ENCODE measurements around the gene ZNF423.

Gene ZNF423

GRCh38 chr16:49494891-49495566 lies 360.9 kb downstream of the ZNF423 start:
- DNase-seq (ENCODE audit: insufficient read length, low spot score) (no peak), FAIRE-seq (no peak)
- no peak for TF ChIP-seq CTCF (IDR thresholded peaks at IDR 0.05; ENCODE audit: insufficient read depth, missing control alignments)

GRCh38 chr16:49494474-49494873 lies 361.4 kb downstream of the ZNF423 start:
- no peak for TF ChIP-seq CTCF (IDR thresholded peaks at IDR 0.05; ENCODE audit: insufficient read depth, missing control alignments)
- DNase-seq (ENCODE audit: insufficient read length, low spot score): no peak
- no peak for FAIRE-seq

DNA sequence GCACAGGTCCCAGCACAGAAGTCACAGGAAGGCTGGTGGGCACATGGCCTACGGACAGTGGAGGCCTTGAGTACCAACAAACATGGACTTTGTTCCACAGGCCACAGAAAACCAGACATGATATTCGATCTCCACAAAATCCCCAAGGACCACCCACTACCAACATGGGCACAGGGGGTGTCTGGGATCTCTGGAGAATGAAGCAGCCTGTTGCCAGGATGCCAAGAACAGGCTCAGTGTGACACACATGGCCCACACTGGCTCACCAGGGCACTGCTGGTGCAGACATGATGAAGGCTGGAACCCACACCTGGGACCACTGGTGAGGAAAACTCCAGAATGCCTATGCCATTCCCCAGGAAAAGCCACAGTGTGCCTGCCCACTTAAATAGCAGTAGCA lies 362.1 kb downstream of the ZNF423 start:
- FAIRE-seq (no peak), DNase-seq (ENCODE audit: insufficient read length, low spot score) (no peak)
- TF ChIP-seq CTCF (IDR thresholded peaks at IDR 0.05; ENCODE audit: insufficient read depth, missing control alignments): no peak

- no peak for TF ChIP-seq CTCF (IDR thresholded peaks at IDR 0.05; ENCODE audit: insufficient read depth, missing control alignments)
- no peak for FAIRE-seq
- no peak for DNase-seq (ENCODE audit: insufficient read length, low spot score)
Measured at GRCh38 chr16:49492896-49493626, 362.9 kb downstream of the ZNF423 start.

GRCh38 chr16:49491771-49492761 lies 363.8 kb downstream of the ZNF423 start:
- FAIRE-seq: no peak
- peak; percentile 60 for TF ChIP-seq CTCF (IDR thresholded peaks at IDR 0.05; ENCODE audit: insufficient read depth, missing control alignments)
- DNase-seq (ENCODE audit: insufficient read length, low spot score): peak; percentile 53

DNA sequence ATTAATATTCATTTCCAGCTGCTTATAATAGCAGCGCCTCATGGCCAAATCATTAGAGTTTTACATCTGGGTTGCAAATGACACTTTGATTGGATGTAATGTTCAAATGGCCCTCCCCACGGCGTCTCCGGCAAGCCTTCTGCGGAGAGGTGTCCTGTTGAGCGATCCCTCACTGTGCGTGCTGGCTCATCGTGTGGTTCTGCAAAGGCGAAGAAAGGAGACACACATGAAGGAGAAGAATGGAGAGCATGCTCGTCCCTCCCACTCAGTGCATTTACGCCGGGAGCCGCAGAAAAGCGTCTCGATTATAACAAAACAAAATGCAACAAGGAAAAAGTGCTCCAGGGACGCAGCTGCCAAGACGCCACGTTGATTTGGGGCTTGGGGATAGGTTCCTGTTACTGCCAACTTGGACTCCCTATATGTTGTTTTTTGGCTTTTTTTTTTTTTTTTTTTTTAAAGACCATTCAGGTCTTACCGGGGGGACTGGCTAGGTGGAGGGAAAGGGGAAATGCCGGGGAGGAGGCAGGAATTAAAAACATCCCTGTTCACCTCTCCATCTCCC lies 364.7 kb downstream of the ZNF423 start:
- FAIRE-seq (no peak), DNase-seq (ENCODE audit: insufficient read length, low spot score) (no peak)
- TF ChIP-seq CTCF (IDR thresholded peaks at IDR 0.05; ENCODE audit: insufficient read depth, missing control alignments): no peak
